ENCODE results near the gene PAM.

Gene PAM

GRCh38 chr5:102835717-102836116 lies 80.6 kb downstream of the PAM start:
- Histone ChIP-seq H3K4me2 (ENCODE audit: low read depth, low read length, poor library complexity, severe bottlenecking) (no peak overlapping the region), H3K36me3 (ENCODE audit: low read length) (no peaks in the 10 kb centered on the region), H3K27me3 (ENCODE audit: low read length) (no peaks in the 10 kb centered on the region)

GRCh38 chr5:102841021-102841420 lies 85.9 kb downstream of the PAM start:
- 0 out of 2 replicates have a peak, but pooled peaks cover 5% of the 10 kb centered on the region for H3K9me3 ChIP-seq (ENCODE audit: insufficient read depth, low read length)
- no peaks in the 10 kb centered on the region for H3K36me3 ChIP-seq (ENCODE audit: low read length)
- H3F3A ChIP-seq (ENCODE audit: insufficient read depth) = no peaks in the 10 kb centered on the region
- H3K27me3 ChIP-seq (ENCODE audit: low read length) = no peaks in the 10 kb centered on the region
- H4K20me1 ChIP-seq (ENCODE audit: low read depth, low read length) = no peaks in the 10 kb centered on the region
- no peaks in the 10 kb centered on the region for H3K9me2 ChIP-seq (replicated peaks; ENCODE audit: insufficient read depth, low read length)
- TF ChIP-seq CTCF (IDR thresholded peaks at IDR 0.05; ENCODE audit: insufficient read depth, low read length, poor library complexity, severe bottlenecking) (no peak), EZH2phosphoT487 (conservative IDR thresholded peaks at IDR 0.05; ENCODE audit: low read length) (no peak)
- H3K9ac ChIP-seq (ENCODE audit: low read length) = no peak overlapping the region
- no peak overlapping the region for H3K27ac ChIP-seq (ENCODE audit: low read depth, low read length)
- H2AFZ ChIP-seq (ENCODE audit: low read depth, low read length, severe bottlenecking) = no peak overlapping the region
- H3K4me2 ChIP-seq (ENCODE audit: low read depth, low read length, poor library complexity, severe bottlenecking) = no peak overlapping the region
- H3K4me3 ChIP-seq (ENCODE audit: insufficient read depth, low read length, poor library complexity, severe bottlenecking) = no peak overlapping the region
- H3K79me2 ChIP-seq (ENCODE audit: insufficient read depth, low read length) = no peaks in the 10 kb centered on the region

More at GRCh38 chr5:102835717-102836116, 80.6 kb downstream of the PAM start:
- TF ChIP-seq EZH2phosphoT487 (conservative IDR thresholded peaks at IDR 0.05; ENCODE audit: low read length) (no peak), CTCF (IDR thresholded peaks at IDR 0.05; ENCODE audit: insufficient read depth, low read length, poor library complexity, severe bottlenecking) (no peak)
- Histone ChIP-seq H3K9me2 (replicated peaks; ENCODE audit: insufficient read depth, low read length) (no peaks in the 10 kb centered on the region), H3K27ac (ENCODE audit: low read depth, low read length) (no peak overlapping the region), H2AFZ (ENCODE audit: low read depth, low read length, severe bottlenecking) (no peak overlapping the region), H4K20me1 (ENCODE audit: low read depth, low read length) (no peaks in the 10 kb centered on the region), H3K4me3 (ENCODE audit: insufficient read depth, low read length, poor library complexity, severe bottlenecking) (no peak overlapping the region), H3K79me2 (ENCODE audit: insufficient read depth, low read length) (no peaks in the 10 kb centered on the region), H3K9me3 (ENCODE audit: insufficient read depth, low read length) (no peaks in the 10 kb centered on the region), H3F3A (ENCODE audit: insufficient read depth) (no peaks in the 10 kb centered on the region), H3K9ac (ENCODE audit: low read length) (no peak overlapping the region)

- H3K9me2 ChIP-seq (replicated peaks; ENCODE audit: insufficient read depth, low read length) = no peaks in the 10 kb centered on the region
- no peak overlapping the region for H3K4me2 ChIP-seq (ENCODE audit: low read depth, low read length, poor library complexity, severe bottlenecking)
- no peaks in the 10 kb centered on the region for H3K36me3 ChIP-seq (ENCODE audit: low read length)
- no peak overlapping the region for H3K4me3 ChIP-seq (ENCODE audit: insufficient read depth, low read length, poor library complexity, severe bottlenecking)
- H3K9ac ChIP-seq (ENCODE audit: low read length) = no peak overlapping the region
- H3F3A ChIP-seq (ENCODE audit: insufficient read depth) = no peaks in the 10 kb centered on the region
- no peak overlapping the region for H2AFZ ChIP-seq (ENCODE audit: low read depth, low read length, severe bottlenecking)
- H3K27me3 ChIP-seq (ENCODE audit: low read length) = no peaks in the 10 kb centered on the region
- TF ChIP-seq CTCF (IDR thresholded peaks at IDR 0.05; ENCODE audit: insufficient read depth, low read length, poor library complexity, severe bottlenecking) = no peak
- H3K27ac ChIP-seq (ENCODE audit: low read depth, low read length) = no peak overlapping the region
- 0 out of 2 replicates have a peak, but pooled peaks cover 5% of the 10 kb centered on the region for H3K9me3 ChIP-seq (ENCODE audit: insufficient read depth, low read length)
- H4K20me1 ChIP-seq (ENCODE audit: low read depth, low read length) = no peaks in the 10 kb centered on the region
- no peaks in the 10 kb centered on the region for H3K79me2 ChIP-seq (ENCODE audit: insufficient read depth, low read length)
These were observed 88.9 kb downstream of the PAM start for GRCh38 chr5:102843997-102844396.
